DND-41 (cell line): ENCODE results near the gene BLID.

Experiments
- ATAC-seq: fragments of 200-7000 bp; cut with Tn5 transposase; 3 replicates; pipeline ENCODE4 v1.9.1; 2021; ENCODE audit warnings: low read depth; ENCODE audit not compliant: insufficient read depth
- DNase-seq: peaks from one replicate; pipeline ENCODE4 v3.0.0-alpha.2; 2020
- H2AFZ ChIP-seq: 2 replicates; pipeline ENCODE4 v1.6.0; 2012; ENCODE audit warnings: low read depth, low read length
- H3K27ac ChIP-seq: 2 replicates; pipeline ENCODE4 v1.5.1; 2012; ENCODE audit warnings: low read length, inconsistent platforms
- H3K27me3 ChIP-seq: fragments of 200-600 bp; sonication (generic); 2 replicates; pipeline ENCODE4 v1.6.0; 2012; ENCODE audit warnings: low read length, mild to moderate bottlenecking, inconsistent platforms; ENCODE audit not compliant: insufficient read depth, poor library complexity
- H3K36me3 ChIP-seq: 2 replicates; pipeline ENCODE4 v1.5.1; 2012; ENCODE audit warnings: low read length, inconsistent platforms; ENCODE audit not compliant: insufficient read depth
- H3K4me1 ChIP-seq: 2 replicates; pipeline ENCODE4 v1.5.1; 2012; ENCODE audit warnings: mild to moderate bottlenecking, low read length; ENCODE audit not compliant: insufficient read depth
- H3K4me2 ChIP-seq: 2 replicates; pipeline ENCODE4 v1.6.0; 2012; ENCODE audit warnings: mild to moderate bottlenecking, moderate library complexity, low read length, inconsistent platforms; ENCODE audit not compliant: insufficient read depth
- H3K4me3 ChIP-seq, 2 experiments: fragments of 200-600 bp in 1 of 2; shearing (Covaris generic) in 1 of 2; 2 replicates each; pipeline ENCODE4 v1.5.1; 2012 to 2016; ENCODE audit warnings: inconsistent platforms in 2 of 2, low read length in 2 of 2, mild to moderate bottlenecking in 2 of 2, low read depth in 1 of 2, moderate library complexity in 1 of 2
- H3K79me2 ChIP-seq: 2 replicates; pipeline ENCODE4 v1.6.0; 2012; ENCODE audit warnings: low read length, inconsistent platforms; ENCODE audit not compliant: insufficient read depth
- H3K9ac ChIP-seq: 2 replicates; pipeline ENCODE4 v1.6.0; 2012; ENCODE audit warnings: low read depth, mild to moderate bottlenecking, inconsistent platforms, low read length, moderate library complexity
- H3K9me3 ChIP-seq: 2 replicates; pipeline ENCODE4 v1.5.1; 2012; ENCODE audit warnings: low read length, moderate library complexity, mild to moderate bottlenecking, inconsistent platforms; ENCODE audit not compliant: insufficient read depth, severe bottlenecking
- H4K20me1 ChIP-seq: 2 replicates; pipeline ENCODE4 v1.6.0; 2012; ENCODE audit warnings: low read length; ENCODE audit not compliant: insufficient read depth
- EZH2 ChIP-seq: IDR thresholded peaks from 3 replicates; pipeline ENCODE4 v1.6.1; 2012; ENCODE audit warnings: borderline replicate concordance, low read depth, mild to moderate bottlenecking, moderate library complexity, low read length, inconsistent platforms; ENCODE audit not compliant: severe bottlenecking
- TF ChIP-seq, protein P1 (sequence below): IDR thresholded peaks from 2 replicates; pipeline ENCODE4 v1.5.1; 2012; ENCODE audit warnings: borderline replicate concordance, low read length, moderate library complexity, mild to moderate bottlenecking; ENCODE audit not compliant: poor library complexity, severe bottlenecking; ENCODE audit errors: extremely low read depth

The BLID gene

DNA sequence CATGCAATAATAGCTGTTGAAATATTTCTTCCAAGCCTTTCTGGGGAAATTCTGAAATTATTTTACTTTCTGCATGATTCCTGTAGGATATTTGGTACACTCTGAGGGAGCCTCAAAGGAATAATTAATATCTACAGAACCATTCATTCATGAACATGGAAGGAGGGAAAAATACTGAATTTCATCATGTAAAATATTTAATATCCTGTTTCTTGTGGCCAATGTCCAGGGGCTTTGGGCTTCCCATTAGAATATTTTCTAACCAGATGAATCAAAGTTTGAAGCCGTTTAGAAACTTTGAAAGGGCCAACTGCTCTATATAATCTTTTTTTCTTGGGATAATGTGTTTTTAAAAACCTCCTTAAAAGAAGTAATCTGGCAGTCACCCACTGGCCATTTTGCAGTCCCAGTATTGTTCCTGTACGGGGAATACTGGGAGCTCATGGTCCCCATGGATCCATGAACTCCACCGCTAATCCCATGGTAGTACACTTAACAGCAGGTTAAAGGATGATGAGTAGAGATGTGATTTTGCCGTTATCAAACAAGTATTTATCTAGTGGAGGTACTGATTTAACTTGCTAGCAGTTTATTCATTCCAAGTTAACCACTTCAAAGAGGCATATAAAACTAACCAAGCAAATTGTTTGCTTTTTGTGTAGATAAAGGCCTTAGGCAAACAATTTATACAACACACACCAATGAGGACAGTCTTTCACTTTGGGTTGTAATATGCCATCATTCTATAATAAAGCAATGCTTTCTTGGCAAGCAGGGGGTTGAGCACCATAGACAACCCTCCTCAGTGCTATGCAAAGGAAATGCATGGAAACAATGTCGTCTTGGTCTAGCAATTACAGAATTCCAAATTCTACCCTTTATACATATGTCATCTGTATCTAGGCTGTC lies 34.5 kb upstream of the BLID start:
- DNase-seq (no peak), ATAC-seq (no peak)
- H3K27me3 ChIP-seq, result peaks cover 27% of the 10 kb centered on the region
- H3K79me2 ChIP-seq, result no peaks in the 10 kb centered on the region
- H3K4me3 ChIP-seq, result no peak overlapping the region
- no peak overlapping the region for H3K9ac ChIP-seq
- no peaks in the 10 kb centered on the region for H3K9me3 ChIP-seq
- no peak overlapping the region for H3K27ac ChIP-seq
- TF ChIP-seq EZH2, result no peak
- TF ChIP-seq, protein P1, sequence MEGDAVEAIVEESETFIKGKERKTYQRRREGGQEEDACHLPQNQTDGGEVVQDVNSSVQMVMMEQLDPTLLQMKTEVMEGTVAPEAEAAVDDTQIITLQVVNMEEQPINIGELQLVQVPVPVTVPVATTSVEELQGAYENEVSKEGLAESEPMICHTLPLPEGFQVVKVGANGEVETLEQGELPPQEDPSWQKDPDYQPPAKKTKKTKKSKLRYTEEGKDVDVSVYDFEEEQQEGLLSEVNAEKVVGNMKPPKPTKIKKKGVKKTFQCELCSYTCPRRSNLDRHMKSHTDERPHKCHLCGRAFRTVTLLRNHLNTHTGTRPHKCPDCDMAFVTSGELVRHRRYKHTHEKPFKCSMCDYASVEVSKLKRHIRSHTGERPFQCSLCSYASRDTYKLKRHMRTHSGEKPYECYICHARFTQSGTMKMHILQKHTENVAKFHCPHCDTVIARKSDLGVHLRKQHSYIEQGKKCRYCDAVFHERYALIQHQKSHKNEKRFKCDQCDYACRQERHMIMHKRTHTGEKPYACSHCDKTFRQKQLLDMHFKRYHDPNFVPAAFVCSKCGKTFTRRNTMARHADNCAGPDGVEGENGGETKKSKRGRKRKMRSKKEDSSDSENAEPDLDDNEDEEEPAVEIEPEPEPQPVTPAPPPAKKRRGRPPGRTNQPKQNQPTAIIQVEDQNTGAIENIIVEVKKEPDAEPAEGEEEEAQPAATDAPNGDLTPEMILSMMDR, result no peak
- H4K20me1 ChIP-seq, result no peaks in the 10 kb centered on the region
- no peaks in the 10 kb centered on the region for H3K4me1 ChIP-seq
- H2AFZ ChIP-seq, result no peak overlapping the region
- no peaks in the 10 kb centered on the region for H3K36me3 ChIP-seq
- no peak overlapping the region for H3K4me2 ChIP-seq

DNA sequence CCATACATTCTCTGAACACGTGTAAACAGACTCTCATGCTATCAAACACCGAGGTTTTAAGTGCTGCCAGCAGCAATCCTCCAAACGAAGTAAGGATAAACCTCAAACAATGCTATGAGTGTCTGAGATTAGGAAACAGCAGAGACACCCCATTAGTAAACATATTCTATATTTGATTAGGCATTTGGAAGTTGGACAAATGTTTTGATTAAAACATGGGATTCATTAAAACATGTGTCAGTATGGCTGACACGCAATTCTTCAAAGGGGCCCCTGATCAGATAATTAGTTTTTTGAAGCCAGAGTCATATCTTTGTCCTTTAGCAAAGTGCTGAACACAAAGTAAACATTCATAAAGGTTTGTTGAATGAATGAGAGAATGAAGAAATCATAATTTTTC lies 33.2 kb upstream of the BLID start:
- H3K27me3 ChIP-seq, result peaks cover 26% of the 10 kb centered on the region
- no peaks in the 10 kb centered on the region for H3K4me1 ChIP-seq
- TF ChIP-seq, protein P1, result no peak
- no peak for TF ChIP-seq EZH2
- H3K9ac ChIP-seq, result no peak overlapping the region
- DNase-seq, result no peak
- H2AFZ ChIP-seq, result no peak overlapping the region
- no peaks in the 10 kb centered on the region for H3K36me3 ChIP-seq
- ATAC-seq, result no peak
- H3K9me3 ChIP-seq, result no peaks in the 10 kb centered on the region
- H3K79me2 ChIP-seq, result no peaks in the 10 kb centered on the region
- H4K20me1 ChIP-seq, result no peaks in the 10 kb centered on the region
- no peak overlapping the region for H3K4me2 ChIP-seq
- H3K4me3 ChIP-seq, result no peak overlapping the region
- no peak overlapping the region for H3K27ac ChIP-seq

GRCh38 chr11:122146475-122146874 lies 30.5 kb upstream of the BLID start:
- Histone ChIP-seq H3K36me3 (no peaks in the 10 kb centered on the region), H3K9ac (no peak overlapping the region), H3K79me2 (no peaks in the 10 kb centered on the region), H3K4me3 (no peak overlapping the region), H4K20me1 (no peaks in the 10 kb centered on the region), H3K27me3 (peaks cover 21% of the 10 kb centered on the region), H3K4me1 (no peaks in the 10 kb centered on the region), H2AFZ (no peak overlapping the region), H3K27ac (no peak overlapping the region), H3K9me3 (no peaks in the 10 kb centered on the region), H3K4me2 (no peak overlapping the region)
- ATAC-seq, result no peak
- DNase-seq, result no peak
- TF ChIP-seq EZH2, result no peak
- TF ChIP-seq, protein P1, result no peak
